ENCODE data around the gene PTPRZ1. TPM values are rescaled to one million over a fixed set of nuclear protein-coding genes. Genes with fewer than 3 reads are reported as not detected.

The PTPRZ1 gene
- total RNA-seq, 1 donor from 2014 or later = 2.5 TPM

- no peak for TF ChIP-seq CTCF (IDR thresholded peaks at IDR 0.05; ENCODE audit: unreplicated experiment)
- DNase-seq (ENCODE audit: low spot score) = no peak
- no peaks in the 10 kb centered on the region for H3K27me3 Mint-ChIP-seq (ENCODE audit: unreplicated experiment)
- no peaks in the 10 kb centered on the region for H3K36me3 Mint-ChIP-seq (ENCODE audit: low read depth, unreplicated experiment)
- no peak overlapping the region for H3K27ac Mint-ChIP-seq (ENCODE audit: unreplicated experiment)
- H3K9me3 Mint-ChIP-seq (ENCODE audit: unreplicated experiment) = no peaks in the 10 kb centered on the region
- no peak overlapping the region for H3K4me3 Mint-ChIP-seq (ENCODE audit: unreplicated experiment)
- no peaks in the 10 kb centered on the region for H3K4me1 Mint-ChIP-seq (ENCODE audit: unreplicated experiment)
These were observed 12.4 kb downstream of the PTPRZ1 start for GRCh38 chr7:121885166-121885920.

GRCh38 chr7:121887634-121888033, 14.7 kb downstream of the PTPRZ1 start:
- Mint-ChIP-seq H3K27ac (ENCODE audit: unreplicated experiment) (no peak overlapping the region), H3K4me3 (ENCODE audit: unreplicated experiment) (no peak overlapping the region), H3K4me1 (ENCODE audit: unreplicated experiment) (no peaks in the 10 kb centered on the region), H3K36me3 (ENCODE audit: low read depth, unreplicated experiment) (no peaks in the 10 kb centered on the region), H3K27me3 (ENCODE audit: unreplicated experiment) (no peaks in the 10 kb centered on the region), H3K9me3 (ENCODE audit: unreplicated experiment) (no peaks in the 10 kb centered on the region)
- no peak for TF ChIP-seq CTCF (IDR thresholded peaks at IDR 0.05; ENCODE audit: unreplicated experiment)
- no peak for DNase-seq (ENCODE audit: low spot score)

GRCh38 chr7:121890833-121891232, 17.9 kb downstream of the PTPRZ1 start:
- H3K36me3 Mint-ChIP-seq (ENCODE audit: low read depth, unreplicated experiment) = no peaks in the 10 kb centered on the region
- no peaks in the 10 kb centered on the region for H3K27me3 Mint-ChIP-seq (ENCODE audit: unreplicated experiment)
- no peaks in the 10 kb centered on the region for H3K4me1 Mint-ChIP-seq (ENCODE audit: unreplicated experiment)
- no peak overlapping the region for H3K27ac Mint-ChIP-seq (ENCODE audit: unreplicated experiment)
- H3K9me3 Mint-ChIP-seq (ENCODE audit: unreplicated experiment) = no peaks in the 10 kb centered on the region
- DNase-seq (ENCODE audit: low spot score) = no peak
- no peak overlapping the region for H3K4me3 Mint-ChIP-seq (ENCODE audit: unreplicated experiment)
- no peak for TF ChIP-seq CTCF (IDR thresholded peaks at IDR 0.05; ENCODE audit: unreplicated experiment)

- no peaks in the 10 kb centered on the region for H3K36me3 Mint-ChIP-seq (ENCODE audit: low read depth, unreplicated experiment)
- H3K27me3 Mint-ChIP-seq (ENCODE audit: unreplicated experiment) = no peaks in the 10 kb centered on the region
- no peaks in the 10 kb centered on the region for H3K4me1 Mint-ChIP-seq (ENCODE audit: unreplicated experiment)
- H3K9me3 Mint-ChIP-seq (ENCODE audit: unreplicated experiment) = no peaks in the 10 kb centered on the region
- DNase-seq (ENCODE audit: low spot score) = no peak
- no peak overlapping the region for H3K27ac Mint-ChIP-seq (ENCODE audit: unreplicated experiment)
- no peak for TF ChIP-seq CTCF (IDR thresholded peaks at IDR 0.05; ENCODE audit: unreplicated experiment)
- no peak overlapping the region for H3K4me3 Mint-ChIP-seq (ENCODE audit: unreplicated experiment)
These were observed 18.8 kb downstream of the PTPRZ1 start for GRCh38 chr7:121891731-121892130.

- H3K27me3 Mint-ChIP-seq (ENCODE audit: unreplicated experiment) = no peaks in the 10 kb centered on the region
- H3K27ac Mint-ChIP-seq (ENCODE audit: unreplicated experiment) = no peak overlapping the region
- no peak for DNase-seq (ENCODE audit: low spot score)
- no peak overlapping the region for H3K4me3 Mint-ChIP-seq (ENCODE audit: unreplicated experiment)
- no peaks in the 10 kb centered on the region for H3K36me3 Mint-ChIP-seq (ENCODE audit: low read depth, unreplicated experiment)
- H3K9me3 Mint-ChIP-seq (ENCODE audit: unreplicated experiment) = no peaks in the 10 kb centered on the region
- no peaks in the 10 kb centered on the region for H3K4me1 Mint-ChIP-seq (ENCODE audit: unreplicated experiment)
- no peak for TF ChIP-seq CTCF (IDR thresholded peaks at IDR 0.05; ENCODE audit: unreplicated experiment)
These were observed 28.1 kb downstream of the PTPRZ1 start for GRCh38 chr7:121901026-121901425.
